Activated T-cell treated with anti-CD3 and anti-CD28 coated beads for 4 hours (primary cell): Measurements from ENCODE around the gene SNN.

Source experiments
- DNase-seq: peaks from one replicate; pipeline ENCODE4 v3.0.0-alpha.2; 2020

Gene SNN

GRCh38 chr16:11667824-11668622 lies at the start of gene SNN:
TSS of gene SNN (plus strand) at chr16:11668455. CDS start at chr16:11676060, 7,605 bp downstream.
- DNase-seq, result peak; percentile 81

GRCh38 chr16:11619327-11619851 lies 48.9 kb upstream of the SNN start:
- no peak for DNase-seq

- DNase-seq, result no peak
These were observed 47.8 kb upstream of the SNN start for GRCh38 chr16:11620243-11621003.

GRCh38 chr16:11621539-11621919 lies 46.7 kb upstream of the SNN start:
- no peak for DNase-seq

DNA sequence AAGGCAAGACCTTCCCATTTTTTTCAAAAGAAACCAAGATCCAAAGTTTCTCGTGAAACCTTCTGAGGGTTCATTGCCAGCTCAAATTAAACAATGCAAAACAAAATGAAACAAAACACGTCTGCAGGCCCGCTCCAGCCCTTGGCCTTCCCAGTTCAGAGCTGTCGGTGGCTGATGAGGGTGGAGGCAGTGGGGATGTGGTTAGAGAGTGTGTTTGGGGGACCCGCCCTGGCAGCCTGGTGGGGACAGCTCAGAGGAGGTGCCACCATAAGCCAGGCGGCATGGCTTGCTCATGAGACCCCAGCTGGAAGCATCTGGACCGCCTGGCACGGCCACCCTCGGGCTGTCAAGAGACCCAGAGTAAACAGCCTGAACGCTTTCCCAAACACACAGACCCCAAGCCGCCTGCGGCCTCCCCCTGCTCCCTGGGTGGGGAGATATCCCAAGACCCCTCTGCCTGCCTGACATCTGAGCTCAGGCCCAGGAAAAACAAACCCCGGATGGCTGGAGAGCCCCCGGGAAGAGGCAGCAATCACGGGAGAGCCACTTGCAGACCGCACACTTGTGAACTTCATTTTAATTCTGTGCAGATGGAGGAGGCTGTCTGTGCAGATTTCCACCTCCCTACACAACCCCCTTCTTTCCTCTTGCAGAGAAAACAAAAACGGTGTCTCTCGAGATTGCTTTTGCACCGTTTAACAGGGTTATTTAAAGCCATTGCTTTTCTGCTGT lies 46.2 kb upstream of the SNN start:
- no peak for DNase-seq

GRCh38 chr16:11624205-11624604 lies 44.0 kb upstream of the SNN start:
- no peak for DNase-seq

DNA sequence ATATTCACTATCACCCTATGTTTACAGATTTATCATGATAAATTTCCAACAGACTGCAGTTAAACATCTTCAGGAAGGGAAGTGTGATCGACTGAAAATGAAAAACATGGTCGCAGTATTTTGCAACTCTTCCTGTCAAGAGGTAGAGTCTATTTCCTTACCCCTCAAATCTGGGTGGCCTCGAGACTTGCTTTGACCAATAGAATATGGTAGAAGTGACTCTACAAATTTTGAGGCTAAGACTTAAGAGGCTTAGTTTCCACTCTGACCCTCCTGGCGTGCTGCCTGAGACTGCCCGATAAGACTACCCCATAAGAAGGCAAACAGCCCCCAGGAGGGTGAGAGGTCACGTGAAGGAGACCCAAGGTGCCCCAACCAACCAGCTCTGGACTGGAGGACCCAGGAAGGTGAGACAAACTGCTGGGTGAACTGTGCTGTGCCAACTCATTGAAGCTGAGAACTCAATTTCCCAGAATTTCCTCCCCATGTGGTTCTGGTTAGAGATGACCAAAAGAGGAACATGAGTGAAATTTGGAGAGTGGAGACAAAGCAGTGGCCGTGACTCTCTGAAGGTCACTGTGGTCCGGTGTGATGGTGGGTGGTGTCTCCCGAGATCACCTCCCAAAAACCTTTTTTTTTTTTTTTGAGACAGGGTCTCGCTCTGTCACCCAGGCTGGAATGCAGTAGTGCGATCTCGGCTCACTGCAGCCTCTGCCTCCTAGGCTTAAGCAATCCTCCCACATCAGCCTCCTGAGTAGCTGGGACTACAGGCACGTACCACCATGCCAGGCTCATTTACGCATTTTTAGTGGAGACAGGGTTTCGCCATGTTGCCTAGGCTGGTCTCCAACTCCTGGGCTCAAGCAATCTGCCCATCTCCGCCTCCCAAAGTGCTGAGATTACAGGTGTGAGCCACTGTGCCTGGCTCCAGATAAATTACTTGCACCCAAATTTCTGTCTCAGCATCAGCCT lies 43.3 kb upstream of the SNN start:
- DNase-seq, result no peak

DNA sequence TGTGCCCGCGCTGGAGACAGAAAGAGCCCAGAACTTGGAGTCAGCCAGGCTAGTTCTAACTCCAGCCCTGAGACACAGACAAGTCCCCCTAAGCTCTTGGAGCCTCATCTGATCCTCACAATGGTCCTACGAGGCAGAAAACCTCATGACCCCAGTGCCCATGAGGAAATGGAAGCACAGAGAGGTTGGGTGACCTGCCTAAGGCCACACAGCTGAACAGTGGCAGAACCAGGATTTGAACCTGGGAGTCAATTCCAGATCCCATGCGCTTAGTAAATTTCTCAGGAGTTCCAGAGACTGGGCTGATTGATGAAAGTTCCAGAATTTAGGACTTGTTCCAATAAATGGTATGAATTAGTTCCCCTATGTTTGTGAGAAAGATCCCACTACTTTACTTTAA lies 42.5 kb upstream of the SNN start:
- DNase-seq, result no peak

DNA sequence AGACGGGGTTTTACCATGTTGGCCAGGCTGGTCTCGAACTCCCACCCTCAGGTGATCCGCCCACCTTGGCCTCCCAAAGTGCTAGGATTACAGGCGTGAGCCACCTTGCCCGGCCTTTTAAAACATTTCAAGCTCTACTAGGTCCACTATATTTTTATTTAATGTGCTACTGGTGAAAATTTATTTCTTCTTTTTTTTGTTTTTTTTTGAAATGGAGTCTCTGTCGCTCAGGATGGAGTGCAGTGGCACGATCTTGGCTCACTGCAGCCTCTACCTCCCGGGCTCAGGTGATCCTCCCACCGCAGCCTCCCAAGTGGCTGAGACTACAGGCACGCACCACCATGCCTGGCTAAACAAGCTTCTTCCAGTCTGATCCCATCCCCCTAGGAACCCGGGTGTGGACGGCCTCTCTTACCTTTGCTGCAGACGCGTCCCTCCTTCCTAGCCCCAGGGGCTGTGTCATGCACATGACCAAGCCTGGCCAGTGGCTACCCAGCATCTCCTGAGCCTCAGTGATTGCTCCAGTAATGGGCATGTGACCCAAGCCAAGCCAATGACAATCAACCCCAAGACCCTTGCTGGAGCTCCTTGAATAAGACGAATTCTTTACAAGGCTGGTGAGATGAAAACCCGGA lies 41.5 kb upstream of the SNN start:
- DNase-seq, result no peak

GRCh38 chr16:11627292-11627663 lies 41.0 kb upstream of the SNN start:
- no peak for DNase-seq

DNA sequence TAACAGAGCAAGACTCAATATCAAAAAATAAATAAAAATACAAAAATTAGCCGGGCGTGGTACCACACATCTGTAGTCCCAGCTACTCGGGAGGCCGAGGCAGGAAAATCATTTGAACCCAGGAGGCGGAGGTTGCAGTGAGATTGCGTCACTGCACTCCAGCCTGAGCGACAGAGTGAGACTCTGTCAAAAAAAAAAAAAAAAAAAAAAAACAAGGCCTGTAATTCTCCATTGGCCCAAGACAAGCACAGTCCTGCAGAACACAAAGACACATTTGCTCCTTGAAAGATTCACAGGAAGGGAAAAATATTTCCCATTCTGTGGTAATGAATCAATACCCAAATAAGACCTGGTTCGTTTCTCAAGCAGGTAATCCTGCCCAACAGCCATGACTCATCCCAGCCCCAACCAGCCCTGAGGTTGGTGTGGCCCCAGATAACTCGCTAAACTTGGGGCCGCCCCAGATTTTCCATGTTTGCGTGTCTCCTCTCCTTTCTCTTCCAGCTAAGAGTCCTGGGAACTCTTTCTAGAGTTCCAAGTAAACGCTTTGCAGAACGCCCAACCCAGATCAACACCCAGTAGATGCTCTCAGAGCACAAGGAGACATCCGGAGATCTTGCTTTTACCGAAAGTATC lies 40.3 kb upstream of the SNN start:
- no peak for DNase-seq

DNA sequence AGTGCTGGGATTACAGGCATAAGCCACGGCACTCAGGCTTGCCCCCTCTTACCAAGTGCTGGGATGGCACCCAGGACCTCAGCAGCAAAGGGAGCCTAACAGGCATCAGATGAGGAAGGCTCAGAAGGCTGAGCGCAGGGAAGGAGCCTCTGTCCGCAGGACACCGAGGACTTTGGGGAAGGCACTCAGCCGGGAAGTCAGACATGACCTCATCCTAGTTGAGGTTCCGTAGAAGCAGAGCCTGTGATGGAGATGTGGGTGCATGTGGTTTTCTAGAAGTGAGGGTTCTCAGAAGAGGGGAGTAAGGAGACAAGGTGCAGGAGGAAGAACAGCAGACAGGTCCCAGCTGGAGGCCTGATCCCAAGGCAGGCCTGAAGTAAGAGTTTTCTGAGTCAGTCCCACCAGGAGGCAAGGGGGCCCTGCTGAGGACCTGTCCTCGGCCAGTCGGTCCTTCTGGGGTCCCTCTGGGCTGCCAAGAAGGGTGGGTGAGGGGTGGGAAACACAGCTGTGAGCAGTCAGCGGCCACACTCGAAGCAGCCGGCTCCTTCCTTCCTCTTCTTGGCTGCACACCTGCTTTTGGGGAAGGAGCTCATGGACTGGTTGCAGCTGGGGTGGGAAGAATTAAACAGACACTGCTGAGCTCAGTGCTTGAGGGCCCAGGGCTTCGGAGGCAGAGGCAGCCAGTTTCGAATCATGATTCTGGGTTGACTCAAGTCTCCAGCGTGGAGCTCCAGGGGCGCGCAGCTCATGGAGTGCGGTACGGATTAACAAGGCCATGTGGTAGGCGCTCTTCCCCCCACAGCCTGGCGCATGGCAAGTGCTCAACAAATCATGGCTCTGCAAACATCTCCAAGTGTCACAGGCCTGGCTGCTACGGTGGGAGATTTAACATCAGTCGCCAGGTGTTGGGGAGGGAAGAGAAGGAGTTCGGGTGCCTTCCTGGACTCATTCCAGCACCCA lies 38.9 kb upstream of the SNN start:
- DNase-seq, result no peak

DNA sequence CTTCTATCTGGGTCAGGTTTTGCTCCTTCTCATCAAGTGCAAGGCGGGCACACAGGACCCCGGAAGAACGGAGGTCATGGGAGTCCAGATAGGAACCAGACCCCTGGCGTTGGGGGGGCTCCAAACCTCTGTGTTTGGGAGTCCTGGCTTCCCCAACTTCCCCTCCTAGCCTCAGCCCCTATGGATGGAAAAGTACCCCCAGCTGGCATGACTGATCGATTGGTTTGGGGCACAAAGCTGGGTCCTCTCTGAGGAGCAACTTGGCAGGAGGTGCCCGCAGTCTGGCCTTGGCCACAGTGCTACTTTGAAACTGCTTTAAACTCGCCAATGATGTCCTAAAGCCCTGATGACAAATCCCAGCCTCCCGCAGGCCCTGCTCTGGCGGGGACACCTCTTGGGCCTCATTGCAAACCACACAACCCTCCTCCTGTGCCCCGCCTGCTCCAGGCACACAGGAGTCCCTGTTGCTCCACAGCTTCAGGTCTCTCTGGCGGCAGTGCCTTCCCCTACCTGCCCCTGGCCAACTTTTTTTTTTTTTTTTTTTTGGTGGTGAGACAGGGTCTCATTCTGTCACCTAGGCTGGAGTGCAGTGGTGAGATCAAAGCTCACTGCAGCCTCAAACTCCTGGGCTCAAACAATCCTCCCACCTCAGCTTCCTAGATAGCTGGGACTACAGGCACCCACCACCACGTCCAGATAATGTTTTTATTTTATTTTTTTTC lies 38.0 kb upstream of the SNN start:
- no peak for DNase-seq

DNA sequence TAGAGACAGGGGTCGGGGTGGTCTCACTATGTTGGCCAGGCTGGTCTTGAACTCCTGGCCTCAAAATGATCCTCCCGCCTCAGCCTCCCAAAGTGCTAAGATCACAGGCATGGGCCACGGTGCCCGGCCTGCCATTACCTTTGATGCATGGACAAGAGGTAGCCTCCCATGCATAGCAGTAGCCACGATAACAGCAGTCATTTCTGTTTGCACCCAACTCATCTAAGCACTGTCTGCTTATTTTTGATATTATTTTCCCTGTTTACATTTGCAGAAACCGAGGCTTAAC lies 37.5 kb upstream of the SNN start:
- no peak for DNase-seq

DNA sequence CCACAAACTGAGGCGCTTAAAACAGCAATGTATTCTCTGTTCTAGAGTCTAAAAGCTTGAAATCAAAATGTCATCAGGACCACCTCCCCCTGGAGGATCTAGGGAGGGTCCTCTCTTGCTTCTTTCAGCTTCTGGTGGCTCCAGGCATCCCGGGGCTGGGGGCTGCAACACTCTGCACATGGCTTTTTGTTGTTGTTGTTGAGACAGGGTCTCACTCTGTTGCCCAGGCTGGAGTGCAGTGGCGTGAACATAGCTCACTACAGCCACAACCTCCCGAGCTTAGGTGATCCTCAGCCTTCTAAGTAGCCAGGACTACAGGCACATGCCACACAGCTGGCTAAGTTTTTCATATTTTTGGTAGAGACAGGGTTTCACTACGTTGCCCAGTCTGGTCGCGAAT lies 37.0 kb upstream of the SNN start:
- no peak for DNase-seq

- no peak for DNase-seq
These were observed 35.8 kb upstream of the SNN start for GRCh38 chr16:11632455-11632939.

DNA sequence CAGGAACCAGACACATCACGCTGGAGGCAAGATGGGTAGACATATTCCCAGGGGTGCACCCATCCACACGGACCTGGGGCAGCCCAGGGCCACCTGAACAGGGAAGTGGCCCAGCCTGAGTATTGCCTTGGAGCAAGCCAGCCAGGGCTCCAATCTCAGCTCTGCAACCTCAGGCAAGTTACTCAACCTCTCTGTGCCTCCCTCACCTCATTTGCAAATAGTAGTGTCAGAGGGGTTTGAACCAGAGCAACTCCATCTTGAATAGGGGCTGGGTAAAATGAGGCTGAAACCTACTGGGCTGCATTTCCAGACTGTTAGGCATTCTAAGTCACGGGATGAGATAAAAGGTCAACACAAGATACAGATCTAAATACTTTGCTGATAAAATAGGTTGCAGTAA lies 35.1 kb upstream of the SNN start:
- DNase-seq, result no peak

GRCh38 chr16:11634312-11634711 lies 33.9 kb upstream of the SNN start:
- DNase-seq, result no peak

DNA sequence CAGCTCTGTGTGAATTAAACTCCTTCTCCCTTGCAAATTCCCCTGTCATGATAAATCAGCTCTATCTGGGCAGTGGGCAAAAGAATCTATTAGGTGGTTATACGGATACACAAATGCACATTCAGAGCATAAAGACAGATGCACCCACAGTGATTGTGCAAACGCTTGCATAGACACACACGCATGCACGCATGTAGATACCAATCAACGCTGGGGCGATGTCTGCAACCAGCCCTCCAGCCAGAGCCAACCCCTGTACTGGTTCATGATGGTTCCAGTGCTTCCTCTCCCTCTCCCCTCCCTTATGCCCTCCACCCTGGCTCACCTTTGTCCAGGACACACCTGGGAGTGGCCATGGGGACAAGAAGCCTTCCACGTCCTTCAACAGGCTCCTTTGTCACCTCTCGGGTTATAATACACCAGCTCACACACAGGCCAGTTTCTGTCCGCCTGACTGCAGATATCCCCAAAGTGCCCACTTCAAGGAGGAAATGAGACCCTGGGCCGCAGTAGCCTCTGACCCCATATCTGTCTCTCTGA lies 33.1 kb upstream of the SNN start:
- DNase-seq, result no peak
